GM12864 (cell line): ENCODE measurements around the gene SLC25A34.

Experiments
- DNase-seq: peaks from one replicate; pipeline ENCODE4 v3.0.0-alpha.2; 2011; ENCODE audit warnings: low read depth
- H3K4me3 ChIP-seq: 2 replicates; pipeline ENCODE4 v1.5.1; 2011; ENCODE audit warnings: mild to moderate bottlenecking, low read depth, low read length, control low read depth
- TF ChIP-seq, protein P1 (sequence below): IDR thresholded peaks from 2 replicates; pipeline ENCODE4 v1.5.1; 2011; ENCODE audit warnings: low read depth, mild to moderate bottlenecking, moderate library complexity, low read length, control low read depth, inconsistent platforms; ENCODE audit errors: missing control alignments

The SLC25A34 gene

GRCh38 chr1:15704526-15705183, 31.4 kb upstream of the SLC25A34 start:
- DNase-seq = no peak
- TF ChIP-seq, protein P1, sequence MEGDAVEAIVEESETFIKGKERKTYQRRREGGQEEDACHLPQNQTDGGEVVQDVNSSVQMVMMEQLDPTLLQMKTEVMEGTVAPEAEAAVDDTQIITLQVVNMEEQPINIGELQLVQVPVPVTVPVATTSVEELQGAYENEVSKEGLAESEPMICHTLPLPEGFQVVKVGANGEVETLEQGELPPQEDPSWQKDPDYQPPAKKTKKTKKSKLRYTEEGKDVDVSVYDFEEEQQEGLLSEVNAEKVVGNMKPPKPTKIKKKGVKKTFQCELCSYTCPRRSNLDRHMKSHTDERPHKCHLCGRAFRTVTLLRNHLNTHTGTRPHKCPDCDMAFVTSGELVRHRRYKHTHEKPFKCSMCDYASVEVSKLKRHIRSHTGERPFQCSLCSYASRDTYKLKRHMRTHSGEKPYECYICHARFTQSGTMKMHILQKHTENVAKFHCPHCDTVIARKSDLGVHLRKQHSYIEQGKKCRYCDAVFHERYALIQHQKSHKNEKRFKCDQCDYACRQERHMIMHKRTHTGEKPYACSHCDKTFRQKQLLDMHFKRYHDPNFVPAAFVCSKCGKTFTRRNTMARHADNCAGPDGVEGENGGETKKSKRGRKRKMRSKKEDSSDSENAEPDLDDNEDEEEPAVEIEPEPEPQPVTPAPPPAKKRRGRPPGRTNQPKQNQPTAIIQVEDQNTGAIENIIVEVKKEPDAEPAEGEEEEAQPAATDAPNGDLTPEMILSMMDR = no peak
- no peak overlapping the region for H3K4me3 ChIP-seq

- no peak overlapping the region for H3K4me3 ChIP-seq
- TF ChIP-seq, protein P1 = no peak
- no peak for DNase-seq
Measured at GRCh38 chr1:15705184-15705566, 30.9 kb upstream of the SLC25A34 start.

DNA sequence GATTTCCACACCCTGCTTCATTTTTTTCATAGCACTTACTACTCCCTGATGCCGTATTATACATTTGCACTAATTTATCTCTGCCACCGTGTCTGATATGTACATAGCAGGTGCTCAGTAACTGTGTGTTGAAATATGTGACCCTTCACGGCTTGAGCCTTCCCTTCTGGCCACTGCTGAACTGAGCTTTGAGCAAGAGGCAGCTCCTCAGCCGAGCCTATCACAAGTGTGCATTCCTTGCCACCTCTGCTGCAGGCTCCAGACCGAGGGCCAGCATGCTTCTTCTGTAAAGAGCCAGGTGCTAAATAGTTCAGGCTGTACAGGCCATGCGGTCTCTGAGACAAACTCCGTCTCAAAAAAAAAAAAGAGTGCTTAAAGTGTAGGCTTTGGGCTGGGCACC, 29.3 kb upstream of the SLC25A34 start:
- no peak overlapping the region for H3K4me3 ChIP-seq
- DNase-seq = no peak
- TF ChIP-seq, protein P1 = no peak

GRCh38 chr1:15707239-15707925, 28.7 kb upstream of the SLC25A34 start:
- H3K4me3 ChIP-seq = no peak overlapping the region
- TF ChIP-seq, protein P1 = no peak
- DNase-seq = no peak

DNA sequence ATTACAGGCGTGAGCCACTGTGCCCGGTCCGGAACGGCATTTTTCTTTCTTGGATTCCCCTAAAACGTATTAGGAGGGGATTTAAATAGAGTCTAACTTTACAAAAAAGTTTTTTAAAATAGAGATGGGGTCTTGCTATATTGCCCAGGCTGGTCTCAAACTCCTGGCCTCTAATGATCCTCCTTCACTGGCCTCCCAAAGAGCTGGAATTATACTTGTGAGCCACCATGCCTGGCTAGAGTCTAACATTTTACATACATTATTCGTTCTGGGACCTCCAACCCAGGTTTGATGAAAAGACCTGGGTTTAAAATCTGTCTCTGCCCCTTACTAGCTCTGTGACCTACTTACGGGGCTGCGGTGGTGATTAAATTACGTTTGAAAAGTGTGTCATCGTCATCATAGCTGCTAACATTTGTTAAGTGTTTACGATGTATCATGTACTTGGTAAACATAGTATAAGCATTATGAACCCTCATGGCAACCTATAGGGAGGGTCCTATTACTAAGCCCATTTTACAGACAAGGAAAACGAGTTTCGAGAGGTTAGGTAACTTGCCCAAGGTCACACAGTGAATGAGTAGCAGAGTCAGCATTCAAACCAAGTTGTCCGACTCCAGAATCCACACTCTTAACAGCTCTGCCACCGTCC, 27.4 kb upstream of the SLC25A34 start:
- no peak for DNase-seq
- TF ChIP-seq, protein P1 = no peak
- H3K4me3 ChIP-seq = no peak overlapping the region

- TF ChIP-seq, protein P1 = no peak
- no peak for DNase-seq
- no peak overlapping the region for H3K4me3 ChIP-seq
Measured at GRCh38 chr1:15709226-15709625, 26.8 kb upstream of the SLC25A34 start.

- TF ChIP-seq, protein P1 = no peak
- no peak for DNase-seq
- H3K4me3 ChIP-seq = no peak overlapping the region
Measured at GRCh38 chr1:15712168-15712567, 23.9 kb upstream of the SLC25A34 start.
